AG04450 (cell line): ENCODE results near the gene BMPER. TPM values are rescaled to one million over a fixed set of nuclear protein-coding genes. Genes with fewer than 3 reads are reported as not detected.

Experiments
- CTCF ChIA-PET: fragments of 300-600, 350-600 bp; formaldehyde crosslinking; extraction: SDS; loops from one replicate; lab custom pipeline; 2022; ENCODE audit warnings: antibody characterized with exemption, inconsistent platforms; lab: Charles Lee
- POLR2A ChIA-PET: fragments of 350-600 bp; formaldehyde crosslinking; extraction: SDS; loops from one replicate; lab custom pipeline; 2021; ENCODE audit warnings: antibody characterized with exemption, inconsistent platforms; lab: Yijun Ruan, JAX
- DNase-seq: peaks from one replicate; pipeline ENCODE4 v3.0.0-alpha.2; 2011; ENCODE audit warnings: low read depth, low spot score
- H3K27ac ChIP-seq: one replicate; pipeline ENCODE4 v1.5.1; 2012; ENCODE audit warnings: low read depth, low read length, control low read depth
- H3K27me3 ChIP-seq: one replicate; pipeline ENCODE4 v1.6.0; 2012; ENCODE audit warnings: low read length; ENCODE audit not compliant: control insufficient read depth, insufficient read depth
- H3K4me3 ChIP-seq: 2 replicates; pipeline ENCODE4 v1.5.1; 2011; ENCODE audit warnings: mild to moderate bottlenecking, low read depth, low read length, control low read depth
- H3K9me3 ChIP-seq: 2 replicates; pipeline ENCODE4 v1.5.1; 2012; ENCODE audit warnings: low read length; ENCODE audit not compliant: control insufficient read depth, insufficient read depth
- polyA plus RNA-seq: library from polyadenylated mRNA; depleted of rRNA; stranded (reverse); fragments of >200 nt; gene quantifications from 2 replicates; pipeline ENCODE4 v1.2.3, GENCODE V29; 2011
- TF ChIP-seq, protein P1 (sequence below): IDR thresholded peaks from 2 replicates; pipeline ENCODE4 v1.5.1; 2011; ENCODE audit warnings: low read depth, low read length, control low read depth, inconsistent platforms

The BMPER gene
- polyA plus RNA-seq, 1 experiment: 1.1 TPM

DNA sequence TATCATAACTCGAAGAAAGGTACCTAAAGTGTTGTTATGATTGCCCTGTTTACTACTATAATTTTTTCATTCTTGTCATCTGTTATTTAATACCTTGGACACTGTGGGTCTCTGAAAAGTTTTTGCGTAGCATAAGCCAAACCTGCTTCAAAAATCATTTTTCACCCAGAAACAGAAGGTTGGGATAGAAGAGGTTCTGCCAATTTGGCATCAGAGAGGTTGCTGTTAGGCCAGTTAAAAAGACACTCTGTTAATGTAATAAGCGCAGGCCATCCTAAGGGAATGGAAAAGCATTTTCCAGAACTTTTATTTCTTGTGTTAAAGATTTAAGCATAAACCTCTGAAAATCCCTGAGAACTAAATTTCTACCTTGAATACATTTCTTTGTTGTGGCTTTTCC, 212.2 kb downstream of the BMPER start:
- no peaks in the 10 kb centered on the region for H3K27me3 ChIP-seq
- CTCF ChIA-PET: interaction anchor here (1.5 kb wide), 1 partner anchor 17 kb away, joined by 3 read pairs; no protein-coding TSS in a partner anchor
- POLR2A ChIA-PET: no interaction called here
- TF ChIP-seq, protein P1, sequence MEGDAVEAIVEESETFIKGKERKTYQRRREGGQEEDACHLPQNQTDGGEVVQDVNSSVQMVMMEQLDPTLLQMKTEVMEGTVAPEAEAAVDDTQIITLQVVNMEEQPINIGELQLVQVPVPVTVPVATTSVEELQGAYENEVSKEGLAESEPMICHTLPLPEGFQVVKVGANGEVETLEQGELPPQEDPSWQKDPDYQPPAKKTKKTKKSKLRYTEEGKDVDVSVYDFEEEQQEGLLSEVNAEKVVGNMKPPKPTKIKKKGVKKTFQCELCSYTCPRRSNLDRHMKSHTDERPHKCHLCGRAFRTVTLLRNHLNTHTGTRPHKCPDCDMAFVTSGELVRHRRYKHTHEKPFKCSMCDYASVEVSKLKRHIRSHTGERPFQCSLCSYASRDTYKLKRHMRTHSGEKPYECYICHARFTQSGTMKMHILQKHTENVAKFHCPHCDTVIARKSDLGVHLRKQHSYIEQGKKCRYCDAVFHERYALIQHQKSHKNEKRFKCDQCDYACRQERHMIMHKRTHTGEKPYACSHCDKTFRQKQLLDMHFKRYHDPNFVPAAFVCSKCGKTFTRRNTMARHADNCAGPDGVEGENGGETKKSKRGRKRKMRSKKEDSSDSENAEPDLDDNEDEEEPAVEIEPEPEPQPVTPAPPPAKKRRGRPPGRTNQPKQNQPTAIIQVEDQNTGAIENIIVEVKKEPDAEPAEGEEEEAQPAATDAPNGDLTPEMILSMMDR: no peak
- no peak overlapping the region for H3K4me3 ChIP-seq
- no peak for DNase-seq
- no peak overlapping the region for H3K27ac ChIP-seq
- no peaks in the 10 kb centered on the region for H3K9me3 ChIP-seq

DNA sequence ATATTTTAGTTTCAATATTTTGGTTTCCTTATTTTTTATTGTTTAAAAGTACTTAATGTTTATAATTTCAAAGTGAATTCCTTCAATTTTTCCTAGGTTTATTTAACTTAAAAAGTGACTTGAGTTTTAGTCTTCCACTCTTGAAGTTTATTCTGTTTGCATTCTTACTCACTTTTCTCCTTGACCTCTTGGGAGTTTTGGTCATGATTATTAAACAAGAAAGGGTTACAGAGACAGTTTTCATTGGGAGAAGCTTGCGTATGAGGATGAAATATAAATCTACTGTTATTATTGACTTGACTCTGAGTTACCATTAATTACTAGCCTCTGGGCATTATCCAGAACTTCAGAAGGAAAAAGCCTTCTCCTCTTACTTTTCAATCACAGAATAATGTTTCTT, 216.0 kb downstream of the BMPER start:
- H3K4me3 ChIP-seq: no peak overlapping the region
- H3K27me3 ChIP-seq: no peaks in the 10 kb centered on the region
- no peak for DNase-seq
- TF ChIP-seq, protein P1: no peak
- H3K27ac ChIP-seq: no peak overlapping the region
- ChIA-PET POLR2A (interaction anchor here (0.8 kb wide), 1 partner anchor 25 kb away, joined by 3 read pairs; no protein-coding TSS in a partner anchor), CTCF (interaction anchor here (1.1 to 4.4 kb wide), 3 partner anchors 12 to 189 kb away, joined by 3 to 36 read pairs (median 3); no protein-coding TSS in a partner anchor)
- no peaks in the 10 kb centered on the region for H3K9me3 ChIP-seq

DNA sequence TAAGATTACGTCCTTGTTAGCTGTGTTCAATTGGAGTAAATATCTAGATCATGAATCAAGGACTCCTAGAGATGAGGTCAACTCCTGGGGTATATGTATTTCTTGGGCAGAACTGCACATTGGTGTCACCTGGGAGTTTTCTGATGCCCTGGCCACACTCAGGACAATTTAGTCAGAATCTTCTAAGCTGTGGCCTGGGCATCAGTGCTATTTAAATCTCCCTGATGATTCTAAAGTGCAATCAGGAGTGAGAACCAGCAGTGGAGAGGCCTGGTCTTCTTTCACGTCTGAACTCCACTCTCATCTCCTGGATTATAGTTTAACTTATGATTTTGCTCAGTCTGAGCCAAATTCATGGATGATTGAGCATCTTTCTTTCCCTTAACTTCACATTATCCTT, 218.0 kb downstream of the BMPER start:
- Histone ChIP-seq H3K27me3 (no peaks in the 10 kb centered on the region), H3K9me3 (no peaks in the 10 kb centered on the region), H3K4me3 (no peak overlapping the region), H3K27ac (no peak overlapping the region)
- DNase-seq: no peak
- CTCF ChIA-PET: no interaction called here
- TF ChIP-seq, protein P1: no peak
- POLR2A ChIA-PET: no interaction called here

GRCh38 chr7:34124765-34125164, 219.4 kb downstream of the BMPER start:
- no peak overlapping the region for H3K4me3 ChIP-seq
- H3K9me3 ChIP-seq: no peaks in the 10 kb centered on the region
- TF ChIP-seq, protein P1: no peak
- no peak for DNase-seq
- POLR2A ChIA-PET: no interaction called here
- no peaks in the 10 kb centered on the region for H3K27me3 ChIP-seq
- H3K27ac ChIP-seq: no peak overlapping the region
- CTCF ChIA-PET: no interaction called here

GRCh38 chr7:34128762-34129161, 223.4 kb downstream of the BMPER start:
- Histone ChIP-seq H3K9me3 (no peaks in the 10 kb centered on the region), H3K4me3 (no peak overlapping the region), H3K27ac (no peak overlapping the region), H3K27me3 (no peaks in the 10 kb centered on the region)
- POLR2A ChIA-PET: no interaction called here
- CTCF ChIA-PET: interaction anchor here (1.0 to 1.4 kb wide), 3 partner anchors 30 to 192 kb away, joined by 3 to 6 read pairs (median 3); no protein-coding TSS in a partner anchor
- TF ChIP-seq, protein P1: no peak
- no peak for DNase-seq
